Stomach (tissue), 9 donors: ENCODE results near the gene NFS1. TPM values are rescaled to one million over a fixed set of nuclear protein-coding genes. Genes with fewer than 3 reads are reported as not detected.

ENCODE experiments used
- DNase-seq, 2 donors: peaks; one replicate each; pipeline versions ENCODE4 v3.0.0 to v3.0.0-alpha.2; 2013 to 2019
- H3K27ac ChIP-seq, 5 donors: fragments of 200-600 bp in 4 of 5; sonication (generic) in 4 of 5; one replicate each; pipeline ENCODE4 v1.5.1; 2013 to 2019; ENCODE audit warnings: mild to moderate bottlenecking in 1 of 5, moderate library complexity in 1 of 5
- H3K27me3 ChIP-seq, 3 donors: fragments of 200-600 bp; sonication (generic); one replicate each; pipeline ENCODE4 v1.5.1; 2017 to 2019; ENCODE audit warnings: mixed run types in 1 of 3
- H3K36me3 ChIP-seq, 4 donors: fragments of 200-600 bp; sonication (generic); 1 replicate in 3 of 4; 2 replicates in 1 of 4; pipeline ENCODE4 v1.5.1; 2016 to 2019
- H3K4me1 ChIP-seq, 4 donors: fragments of 200-600 bp; sonication (generic); one replicate each; pipeline ENCODE4 v1.5.1; 2016 to 2019
- H3K4me3 ChIP-seq, 4 donors: fragments of 200-600 bp; sonication (generic) in 3 of 4; one replicate each; pipeline ENCODE4 v1.5.1; 2016 to 2019; ENCODE audit warnings: mild to moderate bottlenecking in 1 of 4
- H3K9me3 ChIP-seq, 4 donors: fragments of 200-600 bp; sonication (generic); one replicate each; pipeline ENCODE4 v1.5.1; 2016 to 2019
- CTCF ChIP-seq, 7 experiments: fragments of 450-650 bp in 4 of 7; fragments of 200-600 bp in 3 of 7; sonication (generic) in 3 of 7; IDR thresholded peaks; one replicate each; pipeline ENCODE4 v1.5.1; 2016 to 2019; ENCODE audit warnings: antibody characterized with exemption in 7 of 7, control low read depth in 2 of 7, mild to moderate bottlenecking in 1 of 7
- EP300 ChIP-seq: sonication (generic); formaldehyde crosslinking; IDR thresholded peaks from one replicate; pipeline ENCODE4 v1.6.1; 2017; ENCODE audit warnings: antibody characterized with exemption
- POLR2A ChIP-seq, 4 donors: fragments of 450-650 bp; IDR thresholded peaks; one replicate each; pipeline ENCODE4 v1.6.1; 2016; ENCODE audit warnings: antibody characterized with exemption in 4 of 4, control low read depth in 2 of 4, mild to moderate bottlenecking in 1 of 4, moderate library complexity in 1 of 4
- POLR2AphosphoS5 ChIP-seq, 3 donors: sonication (generic); formaldehyde crosslinking; IDR thresholded peaks; one replicate each; pipeline ENCODE4 v1.6.1; 2016; ENCODE audit warnings: antibody characterized with exemption in 3 of 3
- WGBS, 5 donors: extraction: QIAGEN DNeasy Blood & Tissue Kit in 3 of 5; methylation state at CpG; one replicate each; pipeline versions ENCODE4 v1.1.5 to v1.1.7; 2013 to 2018; 5-methylcytosine and 5-hydroxymethylcytosine counted together
- intact Hi-C: fragments of 100-400 bp; cut with DNase I; formaldehyde crosslinking; loops from one replicate; pipeline ENCODE4 v1.15.1; 2023; ENCODE audit warnings: low total_unique reads
- polyA plus RNA-seq, 3 donors: library from polyadenylated mRNA; stranded (reverse); fragments of 200-250 nt; gene quantifications; one replicate each; pipeline ENCODE4 v1.2.3, GENCODE V29; 2013
- small RNA-seq, 4 donors: library from RNA; depleted of rRNA; stranded (forward); fragments of <200 nt; gene quantifications; one replicate each; pipeline ENCODE3, GENCODE V24; 2016
- total RNA-seq, 5 donors: library from RNA; depleted of rRNA; stranded (reverse); fragments of >200 nt; gene quantifications; one replicate each; pipeline versions ENCODE4 v1.1.0 to v1.2.3, GENCODE V29; 2014 to 2016
- donor health status: healthy with polysubstance abuse.
- donor health status: Bipolar disorder and iron deficiency.
- donor health status: healthy.

Gene NFS1
- total and polyA plus RNA-seq, 8 donors = 0.58 to 54.2 (median 24.7) TPM

DNA sequence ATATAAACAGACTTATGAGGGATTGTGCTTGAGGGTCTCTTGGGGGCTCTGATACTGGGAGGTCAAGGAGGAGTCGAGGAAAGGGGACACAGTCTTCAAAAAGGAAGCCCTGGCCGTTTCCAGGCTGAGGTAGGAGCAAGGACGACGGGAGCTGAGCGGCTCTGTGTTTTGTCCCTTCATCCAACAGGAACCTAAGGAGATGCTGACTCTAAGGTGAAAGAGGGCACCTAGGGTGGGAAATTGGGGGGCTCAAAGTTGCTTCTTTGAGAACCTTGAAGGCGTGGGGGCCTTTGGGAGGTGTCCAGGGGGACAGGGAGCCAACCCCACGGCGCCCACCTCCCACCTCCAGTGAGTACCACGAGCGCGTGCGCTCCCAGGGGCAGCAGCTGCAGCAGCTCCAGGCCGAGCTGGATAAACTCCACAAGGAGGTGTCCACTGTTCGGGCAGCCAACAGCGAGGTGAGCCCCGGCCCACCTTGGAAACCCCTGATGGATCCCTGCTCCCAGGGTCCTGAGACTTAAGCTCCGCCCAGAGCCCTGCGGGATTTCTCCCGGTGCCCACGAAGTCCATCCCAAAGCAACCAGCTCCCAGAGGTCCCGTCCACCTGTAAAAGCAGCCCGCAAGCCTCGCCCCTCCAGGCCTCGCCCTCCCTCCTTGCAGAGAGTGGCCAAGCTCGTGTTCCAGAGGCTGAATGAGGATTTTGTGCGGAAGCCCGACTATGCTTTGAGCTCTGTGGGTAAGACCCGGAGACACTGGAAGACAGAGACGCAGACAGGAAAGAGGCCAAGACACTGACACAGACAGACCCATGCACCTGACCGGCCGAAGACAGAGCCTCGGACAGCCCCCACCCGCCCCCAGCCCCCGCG is 80.7 kb downstream of the NFS1 start:
- Histone ChIP-seq H3K36me3 (peaks cover 0 to 21% (median 15%) of the 10 kb centered on the region in 4 donors), H3K9me3 (no peaks in the 10 kb centered on the region), H3K4me3 (peak overlapping the region; percentile 45 to 62 (median 54)), H3K27me3 (no peaks in the 10 kb centered on the region), H3K4me1 (peaks cover 31 to 52% (median 47%) of the 10 kb centered on the region in 4 donors), H3K27ac (peak overlapping the region; percentile 36 to 95 (median 92))
- TF ChIP-seq EP300 (no peak), CTCF (IDR thresholded peaks at IDR 0.05) (no peak), POLR2A (IDR thresholded peaks at IDR 0.05) (no peak), POLR2AphosphoS5 (IDR thresholded peaks at IDR 0.05) (no peak)
- peak in 1 of 2 donors; percentile 57 for DNase-seq
- 5 to 11% (median 8%) methylated on average over 26 to 35 of the region's 35 CpGs for WGBS, 5 donors
- intact Hi-C loops = no loop called here

Small RNA genes lying within 50 kb of the gene (small RNA-seq; reads per million reads assigned to genes)
- gene RNU6-759P = 0 reads per million in 4 donors

Other genes starting within 250 kb of the NFS1 start
- 10 to 100 TPM in 3 of 5 donors, 1 to 10 TPM in 2; 2.9 to 51.3 (median 19.3) TPM for gene CEP250, start 243.8 kb downstream of the NFS1 start, total RNA-seq
- 1 to 10 TPM; 3.8 to 7.2 (median 6.6) TPM for gene CEP250, start 243.8 kb downstream of the NFS1 start, polyA plus RNA-seq
- gene C20orf173, start 169.7 kb downstream of the NFS1 start, total RNA-seq = not detected
- not detected for gene C20orf173, start 169.7 kb downstream of the NFS1 start, polyA plus RNA-seq
- gene ERGIC3, start 157.3 kb downstream of the NFS1 start, total RNA-seq = 100 to 1,000 TPM in 4 of 5 donors, 10 to 100 TPM in 1; 32.1 to 302 (median 241) TPM
- gene ERGIC3, start 157.3 kb downstream of the NFS1 start, polyA plus RNA-seq = 100 to 1,000 TPM; 194 to 227 (median 213) TPM
- 10 to 100 TPM in 1 of 5 donors, 1 to 10 TPM in 1, not detected in 3; 3.5 to 39.7 TPM for gene SPAG4, start 83.5 kb downstream of the NFS1 start, total RNA-seq
- 10 to 100 TPM in 1 of 3 donors, 1 to 10 TPM in 2; 2.9 to 10.5 (median 3.9) TPM for gene SPAG4, start 83.5 kb downstream of the NFS1 start, polyA plus RNA-seq
- gene CPNE1, start 34.5 kb downstream of the NFS1 start, total RNA-seq = 100 to 1,000 TPM in 2 of 5 donors, 10 to 100 TPM in 3; 67.9 to 172 (median 98.0) TPM
- gene CPNE1, start 34.5 kb downstream of the NFS1 start, polyA plus RNA-seq = 100 to 1,000 TPM in 2 of 3 donors, 10 to 100 TPM in 1; 83.6 to 137 (median 117) TPM
- 100 to 1,000 TPM in 1 of 5 donors, 10 to 100 TPM in 4; 16.2 to 147 (median 47.7) TPM for gene RBM12, start 34.5 kb downstream of the NFS1 start, total RNA-seq
- gene RBM12, start 34.5 kb downstream of the NFS1 start, polyA plus RNA-seq = 10 to 100 TPM in 1 of 3 donors, 1 to 10 TPM in 2; 7.9 to 13.3 (median 9.6) TPM
- gene ROMO1, start 53 bp upstream of the NFS1 start, total RNA-seq = 100 to 1,000 TPM; 101 to 629 (median 179) TPM
- 100 to 1,000 TPM; 462 to 651 (median 513) TPM for gene ROMO1, start 53 bp upstream of the NFS1 start, polyA plus RNA-seq
- gene RBM39, start 42.9 kb upstream of the NFS1 start, total RNA-seq = 100 to 1,000 TPM; 358 to 770 (median 579) TPM
- gene RBM39, start 42.9 kb upstream of the NFS1 start, polyA plus RNA-seq = 100 to 1,000 TPM in 2 of 3 donors, 10 to 100 TPM in 1; 93.3 to 273 (median 119) TPM
- 100 to 1,000 TPM in 1 of 5 donors, 10 to 100 TPM in 4; 22.6 to 135 (median 58.0) TPM for gene PHF20, start 72.7 kb upstream of the NFS1 start, total RNA-seq
- gene PHF20, start 72.7 kb upstream of the NFS1 start, polyA plus RNA-seq = 10 to 100 TPM; 18.3 to 27.3 (median 20.4) TPM